22Rv1 (cell line): ENCODE results near the gene SRPK1.

Experiments
- ZFX ChIP-seq: fragments of 450-650 bp; IDR thresholded peaks from 2 replicates; pipeline ENCODE4 v1.6.1; 2017; ENCODE audit warnings: antibody characterized with exemption, borderline replicate concordance
- TF ChIP-seq, protein P1 (sequence below): fragments of 450-650 bp; IDR thresholded peaks from 2 replicates; pipeline ENCODE4 v1.5.1; 2017; ENCODE audit warnings: mild to moderate bottlenecking

DNA sequence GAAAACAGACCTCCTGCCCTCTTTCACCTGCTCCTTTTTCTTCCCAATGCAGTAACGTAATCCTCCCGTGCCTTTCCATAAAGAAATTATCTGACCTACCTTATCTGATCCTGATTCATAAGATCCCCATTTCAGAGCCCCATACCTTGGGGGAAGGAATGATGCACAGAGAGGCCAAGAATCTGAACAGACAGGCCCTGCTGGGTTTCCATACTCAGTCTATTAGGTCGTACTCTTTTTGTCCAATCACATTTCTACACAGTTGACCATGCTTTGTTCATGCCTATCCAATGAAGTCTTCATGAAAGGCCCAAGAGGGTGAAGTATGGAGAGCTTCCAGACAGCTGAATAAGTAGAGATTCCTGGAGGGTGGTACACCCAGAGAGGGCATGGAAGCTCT is 25.3 kb downstream of the SRPK1 start:
- TF ChIP-seq, protein P1, sequence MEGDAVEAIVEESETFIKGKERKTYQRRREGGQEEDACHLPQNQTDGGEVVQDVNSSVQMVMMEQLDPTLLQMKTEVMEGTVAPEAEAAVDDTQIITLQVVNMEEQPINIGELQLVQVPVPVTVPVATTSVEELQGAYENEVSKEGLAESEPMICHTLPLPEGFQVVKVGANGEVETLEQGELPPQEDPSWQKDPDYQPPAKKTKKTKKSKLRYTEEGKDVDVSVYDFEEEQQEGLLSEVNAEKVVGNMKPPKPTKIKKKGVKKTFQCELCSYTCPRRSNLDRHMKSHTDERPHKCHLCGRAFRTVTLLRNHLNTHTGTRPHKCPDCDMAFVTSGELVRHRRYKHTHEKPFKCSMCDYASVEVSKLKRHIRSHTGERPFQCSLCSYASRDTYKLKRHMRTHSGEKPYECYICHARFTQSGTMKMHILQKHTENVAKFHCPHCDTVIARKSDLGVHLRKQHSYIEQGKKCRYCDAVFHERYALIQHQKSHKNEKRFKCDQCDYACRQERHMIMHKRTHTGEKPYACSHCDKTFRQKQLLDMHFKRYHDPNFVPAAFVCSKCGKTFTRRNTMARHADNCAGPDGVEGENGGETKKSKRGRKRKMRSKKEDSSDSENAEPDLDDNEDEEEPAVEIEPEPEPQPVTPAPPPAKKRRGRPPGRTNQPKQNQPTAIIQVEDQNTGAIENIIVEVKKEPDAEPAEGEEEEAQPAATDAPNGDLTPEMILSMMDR = no peak
- no peak for TF ChIP-seq ZFX
